HG03442 (cell line): ENCODE data around the gene MAP3K14.
"Not testable (repeated sequence)": the region's sequence is repeated elsewhere in the genome, so short reads cannot be mapped to it uniquely, and the experiment has no call there.

ENCODE experiments used
- ATAC-seq: cut with Tn5 transposase; IDR thresholded peaks from one replicate; pipeline ENCODE4 v1.9.1; 2021; ENCODE audit warnings: mild to moderate bottlenecking, moderate library complexity; ENCODE audit not compliant: unreplicated experiment

The MAP3K14 gene

GRCh38 chr17:45316434-45317110, at the start of gene MAP3K14:
Gene MAP3K14 (minus strand): TSS chr17:45317020. CDS start chr17:45290745, 26,275 bp downstream.
- peak; percentile 13 for ATAC-seq

- ATAC-seq = no peak
Measured at GRCh38 chr17:45366049-45366448, 49.2 kb upstream of the MAP3K14 start.

- ATAC-seq = no peak
Measured at GRCh38 chr17:45364531-45365390, 47.9 kb upstream of the MAP3K14 start.

- no peak for ATAC-seq
Measured at GRCh38 chr17:45363498-45363897, 46.7 kb upstream of the MAP3K14 start.

- no peak for ATAC-seq
Measured at GRCh38 chr17:45361976-45362375, 45.2 kb upstream of the MAP3K14 start.

GRCh38 chr17:45361451-45361850, 44.6 kb upstream of the MAP3K14 start:
- no peak for ATAC-seq

- ATAC-seq = no peak
Measured at GRCh38 chr17:45357364-45357997, 40.7 kb upstream of the MAP3K14 start.

GRCh38 chr17:45355087-45355486, 38.3 kb upstream of the MAP3K14 start:
- no peak for ATAC-seq

- no peak for ATAC-seq
Measured at GRCh38 chr17:45353043-45353442, 36.2 kb upstream of the MAP3K14 start.

- no peak for ATAC-seq
Measured at GRCh38 chr17:45351831-45352230, 35.0 kb upstream of the MAP3K14 start.

GRCh38 chr17:45347444-45347843, 30.6 kb upstream of the MAP3K14 start:
- no peak for ATAC-seq

- ATAC-seq = no peak
Measured at GRCh38 chr17:45346216-45347015, 29.6 kb upstream of the MAP3K14 start.

GRCh38 chr17:45345554-45346215, 28.9 kb upstream of the MAP3K14 start:
- no peak for ATAC-seq

GRCh38 chr17:45345246-45345553, 28.4 kb upstream of the MAP3K14 start:
- no peak for ATAC-seq

- not testable (repeated sequence) for ATAC-seq
Measured at GRCh38 chr17:45343967-45344664, 27.3 kb upstream of the MAP3K14 start.

GRCh38 chr17:45342871-45343526, 26.2 kb upstream of the MAP3K14 start:
- no peak for ATAC-seq

GRCh38 chr17:45342306-45342705, 25.5 kb upstream of the MAP3K14 start:
- no peak for ATAC-seq

- no peak for ATAC-seq
Measured at GRCh38 chr17:45341533-45342158, 24.8 kb upstream of the MAP3K14 start.
